GM10266 (cell line): ENCODE results near the gene BPIFB2.

Experiments used
- DNase-seq: peaks from one replicate; pipeline ENCODE4 v3.0.0; 2012; ENCODE audit errors: extremely low spot score
- CTCF ChIP-seq: IDR thresholded peaks from 2 replicates; pipeline ENCODE4 v1.5.1; 2012; ENCODE audit warnings: mild to moderate bottlenecking, low read depth; ENCODE audit not compliant: control insufficient read depth, insufficient read depth; ENCODE audit errors: missing control alignments

BPIFB2 gene

GRCh38 chr20:33005908-33006775 is 1.4 kb upstream of the BPIFB2 start:
- no peak for TF ChIP-seq CTCF
- no peak for DNase-seq

- no peak for TF ChIP-seq CTCF
- DNase-seq = no peak
Observed at GRCh38 chr20:33006776-33007375, 628 bp upstream of the BPIFB2 start.

- no peak for TF ChIP-seq CTCF
- DNase-seq = no peak
Observed at GRCh38 chr20:33008336-33009213, 1.1 kb downstream of the BPIFB2 start.

GRCh38 chr20:33009214-33010132 is 2.0 kb downstream of the BPIFB2 start:
- TF ChIP-seq CTCF = no peak
- no peak for DNase-seq

- no peak for DNase-seq
- TF ChIP-seq CTCF = no peak
Observed at GRCh38 chr20:33010133-33010504, 2.6 kb downstream of the BPIFB2 start.

- TF ChIP-seq CTCF = no peak
- DNase-seq = no peak
Observed at GRCh38 chr20:33010674-33011449, 3.4 kb downstream of the BPIFB2 start.
